ENCODE results near the gene HUNK.
"Not testable (repeated sequence)": the region's sequence is repeated elsewhere in the genome, so short reads cannot be mapped to it uniquely, and the experiment has no call there.

Gene HUNK

DNA sequence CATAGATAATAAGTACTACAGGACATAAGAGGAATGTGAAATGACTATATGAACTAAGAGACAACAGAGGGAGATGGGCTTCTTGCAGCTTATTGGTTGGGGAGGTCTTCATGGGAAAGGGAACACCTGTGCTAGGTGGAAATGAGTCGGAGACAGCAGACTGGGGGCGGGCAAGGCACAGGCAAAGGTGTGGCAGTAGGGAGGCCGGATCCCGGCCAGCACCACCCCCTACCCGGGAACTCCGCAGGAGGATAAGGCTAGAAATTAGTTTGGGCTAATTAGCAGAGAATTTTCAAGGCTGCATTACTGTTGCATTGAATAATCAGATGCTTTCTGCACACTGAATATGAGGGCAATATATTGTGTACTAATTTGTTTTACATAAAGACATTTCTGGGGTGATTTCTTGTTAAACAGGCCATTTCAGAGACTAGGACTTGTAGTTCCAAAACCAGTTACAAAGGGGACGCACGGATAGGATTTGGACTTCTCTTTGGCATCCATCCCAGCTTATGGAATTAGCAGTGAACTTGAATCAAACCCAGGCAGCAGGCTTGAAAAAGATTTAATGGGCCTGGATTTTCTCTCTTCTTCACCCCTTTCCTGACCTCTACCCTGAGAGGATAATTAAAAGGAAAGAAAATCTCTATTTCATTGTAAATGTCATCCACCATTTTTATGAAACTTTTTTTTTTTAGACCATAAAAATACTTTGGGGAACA lies 2.2 kb upstream of the HUNK start:
- no peak for DNase-seq (ENCODE audit: low read depth in 2 of 2)
- TF ChIP-seq, protein P1, sequence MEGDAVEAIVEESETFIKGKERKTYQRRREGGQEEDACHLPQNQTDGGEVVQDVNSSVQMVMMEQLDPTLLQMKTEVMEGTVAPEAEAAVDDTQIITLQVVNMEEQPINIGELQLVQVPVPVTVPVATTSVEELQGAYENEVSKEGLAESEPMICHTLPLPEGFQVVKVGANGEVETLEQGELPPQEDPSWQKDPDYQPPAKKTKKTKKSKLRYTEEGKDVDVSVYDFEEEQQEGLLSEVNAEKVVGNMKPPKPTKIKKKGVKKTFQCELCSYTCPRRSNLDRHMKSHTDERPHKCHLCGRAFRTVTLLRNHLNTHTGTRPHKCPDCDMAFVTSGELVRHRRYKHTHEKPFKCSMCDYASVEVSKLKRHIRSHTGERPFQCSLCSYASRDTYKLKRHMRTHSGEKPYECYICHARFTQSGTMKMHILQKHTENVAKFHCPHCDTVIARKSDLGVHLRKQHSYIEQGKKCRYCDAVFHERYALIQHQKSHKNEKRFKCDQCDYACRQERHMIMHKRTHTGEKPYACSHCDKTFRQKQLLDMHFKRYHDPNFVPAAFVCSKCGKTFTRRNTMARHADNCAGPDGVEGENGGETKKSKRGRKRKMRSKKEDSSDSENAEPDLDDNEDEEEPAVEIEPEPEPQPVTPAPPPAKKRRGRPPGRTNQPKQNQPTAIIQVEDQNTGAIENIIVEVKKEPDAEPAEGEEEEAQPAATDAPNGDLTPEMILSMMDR (IDR thresholded peaks at IDR 0.05; ENCODE audit: low read depth, low read length) = no peak
- H3K4me3 ChIP-seq (replicated peaks in 1 of 2; ENCODE audit: low read depth in 2 of 2, low read length in 2 of 2) = no peak overlapping the region

DNA sequence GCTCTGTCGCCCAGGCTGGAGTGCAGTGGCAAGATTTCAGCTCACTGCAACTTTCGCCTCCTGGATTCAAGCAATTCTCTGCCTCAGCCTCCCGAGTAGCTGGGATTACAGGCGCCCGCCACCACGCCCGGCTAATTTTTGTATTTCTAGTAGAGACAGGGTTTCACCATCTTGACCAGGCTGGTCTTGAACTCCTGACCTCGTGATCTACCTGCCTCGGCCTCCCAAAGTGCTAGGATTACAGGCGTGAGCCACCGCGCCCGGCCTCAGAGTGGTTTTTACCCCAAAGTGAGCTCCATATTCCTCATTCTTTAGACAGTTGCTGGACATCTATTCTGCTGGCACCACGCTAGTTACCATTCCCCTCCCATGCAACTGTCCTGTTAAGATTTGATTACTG lies 1.4 kb upstream of the HUNK start:
- H3K4me3 ChIP-seq (replicated peaks in 1 of 2; ENCODE audit: low read depth in 2 of 2, low read length in 2 of 2); DNase-seq (ENCODE audit: low read depth in 2 of 2): not testable (repeated sequence)

DNA sequence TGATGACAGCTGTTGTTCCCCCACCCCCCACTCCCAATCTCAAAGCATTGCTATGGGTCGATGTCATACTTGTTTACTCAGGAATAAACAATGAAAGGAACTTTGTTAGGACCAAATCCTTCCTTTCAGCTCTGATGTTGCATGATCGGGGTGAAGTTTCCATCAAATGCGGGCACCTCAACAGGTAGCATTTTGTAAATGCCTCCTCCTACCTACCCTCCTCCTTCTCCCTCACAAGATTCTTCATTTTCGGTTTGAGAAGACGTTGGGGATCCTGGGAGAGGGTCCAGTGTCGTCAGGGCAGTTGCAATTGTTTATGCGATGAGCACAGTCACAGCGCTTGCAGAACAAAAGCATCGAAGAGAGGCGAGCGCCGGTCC lies 758 bp upstream of the HUNK start:
- no peak for DNase-seq (ENCODE audit: low read depth in 2 of 2)
- H3K4me3 ChIP-seq (replicated peaks in 1 of 2; ENCODE audit: low read depth in 2 of 2, low read length in 2 of 2) = no peak overlapping the region
- TF ChIP-seq, protein P1 (IDR thresholded peaks at IDR 0.05; ENCODE audit: low read depth, low read length) = no peak

DNA sequence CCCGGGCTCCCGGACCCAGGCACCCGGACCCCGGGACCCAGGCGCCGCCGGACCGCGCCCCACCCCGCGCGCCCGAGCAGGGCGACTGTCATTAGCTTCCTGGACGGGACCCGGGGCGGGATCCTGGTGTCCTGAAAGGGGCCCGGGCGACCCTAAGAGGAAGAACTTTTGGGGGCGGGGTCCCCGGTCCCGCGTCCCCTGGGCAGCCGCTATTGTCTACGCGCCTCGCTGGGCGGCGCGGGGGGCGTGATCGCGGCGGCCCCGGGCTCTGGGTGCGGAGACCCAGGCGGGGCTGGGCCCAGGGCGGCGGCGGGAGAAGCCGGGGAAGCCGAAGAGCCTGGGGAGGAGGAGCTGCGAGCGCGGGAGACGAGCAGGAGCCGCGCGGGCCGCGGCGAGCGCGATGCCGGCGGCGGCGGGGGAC lies 465 bp downstream of the HUNK start:
- TF ChIP-seq, protein P1 (IDR thresholded peaks at IDR 0.05; ENCODE audit: low read depth, low read length) = no peak
- no peak for DNase-seq (ENCODE audit: low read depth in 2 of 2)
- peak overlapping the region in 1 of 2 donors; percentile 25 for H3K4me3 ChIP-seq (replicated peaks in 1 of 2; ENCODE audit: low read depth in 2 of 2, low read length in 2 of 2)

DNA sequence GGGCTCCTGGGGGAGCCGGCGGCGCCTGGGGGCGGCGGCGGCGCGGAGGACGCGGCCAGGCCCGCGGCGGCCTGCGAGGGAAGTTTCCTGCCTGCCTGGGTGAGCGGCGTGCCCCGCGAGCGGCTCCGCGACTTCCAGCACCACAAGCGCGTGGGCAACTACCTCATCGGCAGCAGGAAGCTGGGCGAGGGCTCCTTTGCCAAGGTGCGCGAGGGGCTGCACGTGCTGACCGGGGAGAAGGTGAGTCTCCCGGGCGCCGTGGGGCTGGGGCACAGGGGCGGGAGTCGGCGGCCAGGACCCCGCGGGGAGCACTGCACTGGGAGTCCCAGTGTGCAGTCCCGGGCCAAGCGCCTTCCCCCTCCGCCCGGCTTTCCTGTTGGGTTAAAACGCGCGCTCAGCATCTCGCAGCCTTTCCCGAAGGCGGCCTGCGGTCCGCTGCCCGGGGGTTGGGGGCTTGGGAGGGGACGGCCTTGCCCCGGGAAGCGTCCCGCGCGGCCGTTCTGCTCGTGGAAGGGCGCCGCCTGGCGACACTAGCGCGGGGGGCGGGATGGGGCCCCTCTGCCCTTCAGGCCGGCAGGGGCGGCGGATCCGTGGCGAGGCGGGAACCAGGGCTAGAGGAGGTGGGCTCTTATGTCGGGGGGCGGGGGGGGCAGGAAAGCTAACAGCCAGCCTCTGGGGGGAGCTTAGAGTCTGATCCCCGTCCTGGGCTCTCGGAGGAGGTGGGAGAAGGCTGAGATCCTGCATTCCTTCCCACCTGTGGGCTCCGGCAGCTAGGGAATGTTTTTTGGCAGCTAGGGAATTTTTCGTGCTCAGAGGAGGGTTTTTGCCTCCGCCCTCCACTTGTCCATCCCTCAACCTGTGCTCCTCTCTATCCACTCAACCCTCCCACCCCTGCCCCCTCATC lies 1.1 kb downstream of the HUNK start:
- TF ChIP-seq, protein P1 (IDR thresholded peaks at IDR 0.05; ENCODE audit: low read depth, low read length) = no peak

DNA sequence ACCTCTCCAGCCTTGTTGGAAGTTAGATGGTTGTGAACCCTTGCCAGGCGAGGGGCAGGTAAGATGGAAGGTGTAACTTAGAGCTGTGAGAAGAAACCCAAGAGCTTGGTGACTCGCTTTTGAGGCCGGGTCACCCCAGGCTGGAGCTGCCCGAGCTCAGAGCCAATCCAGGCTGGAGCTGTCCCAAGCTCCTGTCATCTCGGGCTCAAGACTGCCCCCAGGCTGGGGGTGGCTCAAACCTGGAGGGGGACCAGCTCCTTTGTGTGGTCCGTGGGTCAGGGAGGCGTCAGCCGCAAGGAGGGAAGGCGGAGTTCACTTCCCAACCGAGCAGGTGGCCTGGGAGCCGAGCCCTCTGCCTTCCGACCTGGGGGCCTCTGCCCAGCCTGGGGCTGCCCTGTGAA lies 2.0 kb downstream of the HUNK start:
- TF ChIP-seq, protein P1 (IDR thresholded peaks at IDR 0.05; ENCODE audit: low read depth, low read length) = no peak
- H3K4me3 ChIP-seq (replicated peaks in 1 of 2; ENCODE audit: low read depth in 2 of 2, low read length in 2 of 2) = no peak overlapping the region
- no peak for DNase-seq (ENCODE audit: low read depth in 2 of 2)

More for the DNA sequence above, 1.1 kb downstream of the HUNK start:
- peak in 1 of 2 donors; percentile 8 for DNase-seq (ENCODE audit: low read depth in 2 of 2)
- H3K4me3 ChIP-seq (replicated peaks in 1 of 2; ENCODE audit: low read depth in 2 of 2, low read length in 2 of 2) = peak overlapping the region in 1 of 2 donors; percentile 27

DNA sequence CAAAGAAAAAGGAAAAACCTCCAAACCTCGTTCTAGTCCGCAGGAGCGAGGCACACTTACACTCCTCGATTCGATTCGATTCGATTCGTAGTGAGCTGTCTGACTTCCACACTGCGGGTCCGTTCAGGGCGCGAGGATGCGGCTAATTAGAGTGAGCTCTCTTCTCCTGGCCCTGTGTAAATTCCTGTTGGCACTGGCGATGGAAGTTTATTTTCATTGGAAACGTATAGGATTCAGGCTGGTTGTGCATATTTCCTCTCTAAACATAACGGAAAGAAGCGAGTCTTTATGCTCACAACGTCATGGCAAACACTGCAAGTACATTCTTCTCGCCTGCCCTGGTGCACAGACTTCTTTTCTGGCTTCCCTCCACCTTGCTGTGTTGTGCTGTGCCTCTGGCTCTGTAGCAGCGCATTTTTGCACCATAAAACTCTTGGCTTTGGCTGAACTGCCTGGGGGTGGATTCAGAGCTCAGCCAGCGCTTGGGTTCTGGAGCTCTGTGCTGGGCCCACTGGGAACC lies 2.7 kb downstream of the HUNK start:
- DNase-seq (ENCODE audit: low read depth in 2 of 2) = no peak
- TF ChIP-seq, protein P1 (IDR thresholded peaks at IDR 0.05; ENCODE audit: low read depth, low read length) = no peak
- H3K4me3 ChIP-seq (replicated peaks in 1 of 2; ENCODE audit: low read depth in 2 of 2, low read length in 2 of 2) = no peak overlapping the region
